ENCODE results near the gene SCGB1A1.

Gene SCGB1A1

DNA sequence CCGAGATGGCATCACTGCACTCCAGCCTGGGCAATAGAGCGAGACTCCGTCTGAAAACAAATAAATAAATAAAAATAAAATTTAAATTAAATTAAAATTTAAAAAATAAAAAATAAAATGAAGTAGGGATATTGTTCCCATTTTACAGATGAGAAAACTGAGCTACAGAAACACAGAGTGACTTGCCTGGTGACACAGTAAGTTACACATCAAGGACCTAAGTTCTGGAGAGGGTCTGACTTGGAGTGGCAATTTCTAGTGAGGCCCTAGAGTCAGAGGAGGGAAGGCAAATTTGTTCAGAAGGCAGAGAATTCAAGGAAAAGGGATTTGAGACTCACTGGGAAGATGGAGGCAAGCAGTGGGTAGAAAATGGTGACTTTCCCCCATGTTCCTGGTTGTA, 2.0 kb downstream of the SCGB1A1 start:
- DNase-seq (ENCODE audit: low spot score), result no peak

DNA sequence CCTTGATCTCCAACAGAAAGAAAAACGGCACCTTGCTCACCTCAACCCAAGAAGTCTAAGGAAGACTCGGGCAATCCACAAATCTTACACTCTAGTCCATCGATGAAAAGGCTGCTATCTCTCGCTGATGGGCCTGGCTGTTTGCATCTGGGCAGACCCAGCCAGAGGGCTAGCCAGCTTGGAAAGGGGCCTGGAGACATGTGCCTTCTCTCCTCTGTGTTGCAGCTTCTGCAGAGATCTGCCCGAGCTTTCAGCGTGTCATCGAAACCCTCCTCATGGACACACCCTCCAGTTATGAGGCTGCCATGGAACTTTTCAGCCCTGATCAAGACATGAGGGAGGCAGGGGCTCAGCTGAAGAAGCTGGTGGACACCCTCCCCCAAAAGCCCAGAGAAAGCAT, 3.2 kb downstream of the SCGB1A1 start:
- no peak for DNase-seq (ENCODE audit: low spot score)

DNA sequence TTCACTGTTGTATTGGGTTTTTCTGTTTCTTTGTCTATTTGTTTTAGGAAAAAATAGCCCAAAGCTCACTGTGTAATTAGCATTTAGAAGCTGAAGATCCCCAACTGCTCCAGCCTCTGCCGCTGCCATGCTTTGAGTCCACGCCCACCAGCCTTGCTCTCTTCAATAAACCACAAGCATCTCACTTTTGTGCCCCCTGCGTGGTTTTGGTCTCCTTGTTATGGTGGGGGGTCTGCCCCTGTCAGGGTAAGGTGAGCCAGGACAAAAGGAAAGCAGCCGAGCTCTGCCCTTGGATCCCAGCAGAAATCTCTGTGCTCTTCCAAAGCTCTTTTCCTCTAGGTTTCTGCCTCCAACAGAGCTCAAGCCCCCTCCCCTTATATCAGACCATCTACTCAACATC, 4.2 kb downstream of the SCGB1A1 start:
- no peak for DNase-seq (ENCODE audit: low spot score)

DNA sequence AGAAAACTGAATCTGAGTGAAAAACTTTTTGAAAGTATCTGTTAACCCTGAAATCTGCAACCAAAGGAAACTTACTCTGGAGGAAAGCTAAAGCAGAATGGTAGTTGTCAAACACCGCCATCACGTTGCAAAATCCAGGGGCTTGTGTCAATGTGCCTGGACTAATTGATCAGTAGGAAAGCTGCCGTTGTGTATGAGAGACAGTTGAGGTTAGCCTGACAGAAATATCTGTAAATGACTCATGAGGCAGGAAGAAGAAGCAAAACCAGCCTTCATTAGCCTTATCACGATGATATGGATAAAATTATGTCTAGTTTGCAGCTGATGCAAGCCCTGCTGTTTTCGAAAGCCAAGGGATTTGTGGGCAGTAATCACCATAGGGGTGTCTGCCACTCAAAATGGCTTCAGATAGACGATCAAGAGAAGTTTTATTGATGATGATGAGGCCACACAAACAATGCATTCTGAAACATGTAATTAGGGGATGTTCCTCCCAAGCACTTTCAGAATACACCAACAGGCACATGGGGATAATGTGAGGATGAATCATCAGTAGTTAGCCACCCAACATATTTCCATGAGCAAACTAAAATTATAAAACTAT, 8.9 kb downstream of the SCGB1A1 start:
- DNase-seq (ENCODE audit: low spot score), result peak; percentile 37

DNA sequence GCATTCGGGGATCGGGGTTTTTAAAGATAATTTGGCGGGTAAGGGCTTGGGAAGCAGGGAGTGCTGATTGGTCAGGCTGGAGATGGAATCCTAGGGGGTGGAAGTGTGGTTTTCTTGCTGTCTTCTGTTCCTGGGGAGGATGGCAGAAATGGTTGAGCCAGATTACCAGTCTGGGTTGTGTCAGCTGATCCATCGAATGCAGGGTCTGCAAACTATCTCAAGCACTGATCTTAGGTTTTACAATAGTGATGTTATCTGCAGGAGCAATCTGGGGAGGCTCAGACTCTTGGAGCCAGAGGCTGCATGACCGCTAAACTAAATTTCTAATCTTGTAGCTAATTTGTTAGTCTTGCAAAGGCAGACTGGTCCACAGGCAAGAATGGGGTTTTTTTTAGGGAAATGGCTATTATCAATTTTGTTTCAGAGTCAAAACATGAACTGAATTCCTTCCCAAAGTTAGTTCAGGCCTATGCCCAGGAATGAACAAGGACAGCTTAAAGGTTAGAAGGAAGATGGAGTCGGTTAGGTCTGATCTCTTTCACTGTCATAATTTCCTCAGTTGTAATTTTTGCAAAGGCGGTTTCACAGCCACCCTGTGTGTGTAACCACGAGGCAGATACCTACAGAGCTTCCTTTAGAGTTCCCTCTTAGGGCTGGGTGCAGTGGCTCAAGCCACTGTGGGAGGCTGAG, 10.2 kb downstream of the SCGB1A1 start:
- DNase-seq (ENCODE audit: low spot score), result peak; percentile 91

DNA sequence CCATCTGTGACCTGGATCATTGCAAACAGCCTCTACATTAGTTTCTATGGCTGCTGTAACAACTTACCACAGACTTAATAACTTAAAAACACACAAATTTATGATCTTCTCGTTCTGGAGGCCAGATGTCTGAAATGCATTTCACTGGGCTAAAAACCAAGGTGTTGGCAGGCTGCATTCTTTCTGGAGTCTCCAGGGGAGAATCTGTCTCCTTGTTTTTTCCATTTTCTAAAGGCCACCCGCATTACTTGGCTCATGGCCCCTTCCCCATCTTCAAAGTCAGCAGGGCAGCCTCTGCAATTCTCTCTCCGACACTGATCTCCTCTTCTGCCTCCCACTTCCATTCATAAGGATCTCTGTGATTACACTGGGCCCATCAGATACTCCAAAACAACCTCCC, 11.6 kb downstream of the SCGB1A1 start:
- no peak for DNase-seq (ENCODE audit: low spot score)

DNA sequence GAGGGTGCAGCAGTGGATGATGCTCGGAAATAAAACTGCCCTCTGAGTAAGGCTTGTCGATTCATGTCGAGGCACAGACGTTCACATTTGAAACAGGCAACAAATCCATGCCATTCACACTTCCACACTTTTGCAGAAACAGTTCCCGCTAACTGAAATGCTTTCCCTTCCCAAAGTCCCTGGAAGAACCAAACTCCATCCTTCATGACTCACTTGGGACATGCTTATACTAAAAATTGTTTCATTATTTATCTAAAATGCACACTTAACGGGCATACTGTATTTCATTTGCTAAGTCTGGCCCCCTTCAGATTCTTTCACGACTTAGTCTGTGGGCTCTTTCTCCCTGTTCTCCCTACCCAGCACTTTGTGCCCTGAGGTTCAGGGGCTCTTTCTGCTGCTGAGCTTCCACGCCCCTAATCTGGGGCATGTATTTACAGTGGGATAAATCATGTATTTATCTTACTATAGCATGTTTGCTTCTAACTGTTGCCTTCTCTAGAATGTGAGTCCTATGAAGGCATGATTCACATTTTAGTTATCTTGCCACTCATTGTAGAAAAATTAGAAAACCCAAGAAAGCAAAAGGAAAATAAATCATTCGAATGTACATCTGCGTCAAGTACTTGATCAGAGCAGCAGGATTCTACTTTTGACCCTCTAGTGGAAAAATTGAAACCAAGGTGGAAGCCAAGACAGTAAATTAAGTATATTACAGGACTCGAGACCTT, 12.5 kb downstream of the SCGB1A1 start:
- no peak for DNase-seq (ENCODE audit: low spot score)

DNA sequence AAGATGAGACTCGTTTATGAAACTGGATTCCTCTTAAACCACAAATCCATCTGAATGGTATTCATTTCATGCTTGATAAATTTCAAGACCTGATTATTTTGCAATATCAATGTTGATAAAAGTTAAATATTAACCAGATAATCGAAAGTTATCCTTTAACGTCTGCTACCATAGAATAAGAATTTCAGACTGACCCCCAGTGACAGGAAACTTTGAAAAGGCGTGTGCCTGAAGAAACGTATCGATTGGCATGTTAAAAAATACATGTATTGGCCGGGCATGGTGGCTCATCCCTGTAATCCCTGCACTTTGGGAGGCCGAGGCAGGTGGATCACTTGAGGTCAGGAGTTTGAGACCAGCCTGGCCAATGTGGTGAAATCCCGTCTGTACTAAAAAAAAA, 13.9 kb downstream of the SCGB1A1 start:
- no peak for DNase-seq (ENCODE audit: low spot score)

DNA sequence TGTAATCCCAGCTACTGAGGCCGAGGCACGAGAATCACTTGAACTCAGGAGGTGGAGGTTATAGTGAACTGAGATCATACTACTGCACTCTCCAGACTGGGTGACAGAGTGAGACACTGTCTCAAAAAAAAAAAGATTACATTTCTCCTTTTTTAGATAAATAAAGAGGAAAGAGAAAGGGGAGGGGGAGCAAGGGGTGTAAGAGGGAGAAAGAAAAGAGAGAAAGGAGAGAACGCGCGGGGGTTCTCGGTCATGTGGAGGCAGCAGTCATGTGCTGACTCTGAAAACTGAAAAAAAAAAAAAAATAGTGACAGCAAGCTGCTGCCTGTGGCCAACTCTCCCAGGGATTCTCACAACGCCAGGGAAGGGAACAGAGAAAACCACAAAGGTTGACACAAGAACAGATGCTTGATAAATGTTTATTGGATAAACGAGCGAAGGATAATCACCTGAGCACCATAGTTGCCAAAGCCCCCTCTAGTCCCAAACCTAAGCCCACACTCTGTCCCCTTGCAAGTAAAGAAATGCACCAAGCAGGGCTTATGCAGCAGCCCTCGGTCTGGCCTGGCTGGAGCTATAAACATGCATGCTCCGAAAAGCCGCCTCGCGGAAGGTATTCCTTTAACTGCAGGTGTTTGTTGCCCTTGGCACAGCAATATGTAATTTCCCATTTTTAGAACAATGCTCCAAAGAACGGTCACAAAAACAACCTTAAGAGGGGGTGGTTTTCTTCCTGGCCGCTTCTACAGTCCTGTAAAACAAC, 14.5 kb downstream of the SCGB1A1 start:
- DNase-seq (ENCODE audit: low spot score), result no peak

DNA sequence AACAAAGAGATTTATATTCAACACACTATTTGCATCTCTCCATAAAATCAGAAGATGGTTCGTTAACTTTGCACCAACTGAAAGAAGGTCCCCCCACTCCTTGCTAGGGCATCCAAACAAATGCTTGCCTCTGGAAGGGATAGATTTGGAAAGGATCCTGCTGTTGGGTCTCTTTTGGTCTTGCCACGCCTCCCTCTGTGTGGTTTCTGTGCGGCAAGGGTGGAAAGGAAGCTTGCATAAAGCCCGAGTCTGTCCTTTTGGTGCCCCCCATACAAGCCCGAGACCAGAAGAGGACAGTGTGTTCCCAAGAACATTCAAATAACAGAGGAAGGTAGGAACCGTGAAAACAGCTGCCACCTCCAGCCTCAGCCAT, 15.1 kb downstream of the SCGB1A1 start:
- DNase-seq (ENCODE audit: low spot score), result no peak

DNA sequence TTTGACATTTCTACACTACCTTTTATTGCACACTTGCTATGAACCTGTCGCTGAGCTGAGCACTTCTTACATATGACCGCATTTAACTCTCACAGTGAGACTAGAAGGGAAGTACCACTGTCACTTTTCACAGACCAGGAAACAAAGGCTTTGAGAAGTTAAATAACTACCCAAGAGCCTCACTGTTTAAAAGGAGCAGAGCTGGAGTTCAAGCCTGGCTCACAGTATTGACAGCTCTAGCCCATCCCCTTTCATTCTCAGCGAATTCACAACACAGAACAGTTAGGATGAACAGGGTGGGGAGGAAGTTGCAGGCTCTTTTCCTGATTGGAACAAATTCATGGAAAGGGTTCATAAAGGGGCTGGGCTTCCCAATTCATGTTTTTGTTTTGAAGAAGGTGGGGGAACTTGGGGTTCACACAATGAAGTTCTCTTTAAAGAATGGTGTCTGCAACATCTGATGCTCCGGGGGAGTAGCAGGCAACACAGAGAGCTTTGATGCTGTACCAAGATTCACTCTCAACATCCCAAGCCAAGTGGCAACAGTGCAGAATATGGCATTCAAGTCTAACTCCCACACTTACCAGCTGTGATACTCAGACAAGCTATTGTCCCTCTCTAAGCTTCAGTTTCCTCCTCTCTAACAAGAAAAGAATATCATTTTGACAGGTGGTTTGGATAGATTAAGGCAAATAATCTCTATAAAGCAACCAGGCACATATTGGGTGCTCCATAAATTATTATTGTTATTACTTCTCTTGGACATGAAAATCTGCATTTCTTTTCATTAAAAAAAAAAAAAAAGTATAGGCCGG, 17.2 kb downstream of the SCGB1A1 start:
- DNase-seq (ENCODE audit: low spot score), result no peak

DNA sequence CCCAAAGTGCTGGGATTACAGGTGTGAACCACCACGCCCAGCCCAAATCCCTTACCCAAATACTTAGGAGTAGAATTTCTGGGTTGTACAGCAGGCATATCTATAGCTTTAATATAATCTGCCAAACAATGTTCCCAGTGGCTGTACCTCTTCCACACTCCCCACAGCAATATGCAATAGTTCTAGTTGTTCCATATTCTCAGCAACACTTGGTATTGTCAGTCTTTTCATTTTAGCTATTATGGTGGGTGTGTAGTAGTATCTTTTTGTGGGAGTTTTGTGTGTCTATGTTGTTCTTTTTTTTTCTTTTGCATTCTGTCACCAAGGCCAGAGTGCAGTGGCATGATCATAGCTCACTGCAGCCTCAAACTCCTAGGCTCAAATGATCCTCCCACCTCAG, 18.8 kb downstream of the SCGB1A1 start:
- no peak for DNase-seq (ENCODE audit: low spot score)

DNA sequence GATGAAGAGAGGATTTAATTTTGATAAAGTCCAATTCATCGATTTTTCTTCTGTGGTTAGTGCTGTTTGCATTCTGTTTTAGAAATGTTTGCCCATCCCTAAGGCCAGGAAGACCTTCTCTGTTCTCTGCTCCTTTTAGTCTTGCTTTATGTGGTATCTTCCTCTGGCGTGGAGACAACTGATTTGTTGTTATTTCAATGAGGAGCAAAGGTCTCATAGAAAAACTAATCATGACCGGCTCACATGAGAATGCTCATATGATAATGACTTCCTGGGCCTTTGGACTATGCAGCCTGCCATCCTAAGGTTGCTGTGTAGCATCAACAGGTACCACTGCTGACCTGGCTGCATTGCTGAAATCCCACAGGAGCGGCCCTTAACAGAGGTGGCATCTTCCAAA, 19.8 kb downstream of the SCGB1A1 start:
- DNase-seq (ENCODE audit: low spot score), result no peak

DNA sequence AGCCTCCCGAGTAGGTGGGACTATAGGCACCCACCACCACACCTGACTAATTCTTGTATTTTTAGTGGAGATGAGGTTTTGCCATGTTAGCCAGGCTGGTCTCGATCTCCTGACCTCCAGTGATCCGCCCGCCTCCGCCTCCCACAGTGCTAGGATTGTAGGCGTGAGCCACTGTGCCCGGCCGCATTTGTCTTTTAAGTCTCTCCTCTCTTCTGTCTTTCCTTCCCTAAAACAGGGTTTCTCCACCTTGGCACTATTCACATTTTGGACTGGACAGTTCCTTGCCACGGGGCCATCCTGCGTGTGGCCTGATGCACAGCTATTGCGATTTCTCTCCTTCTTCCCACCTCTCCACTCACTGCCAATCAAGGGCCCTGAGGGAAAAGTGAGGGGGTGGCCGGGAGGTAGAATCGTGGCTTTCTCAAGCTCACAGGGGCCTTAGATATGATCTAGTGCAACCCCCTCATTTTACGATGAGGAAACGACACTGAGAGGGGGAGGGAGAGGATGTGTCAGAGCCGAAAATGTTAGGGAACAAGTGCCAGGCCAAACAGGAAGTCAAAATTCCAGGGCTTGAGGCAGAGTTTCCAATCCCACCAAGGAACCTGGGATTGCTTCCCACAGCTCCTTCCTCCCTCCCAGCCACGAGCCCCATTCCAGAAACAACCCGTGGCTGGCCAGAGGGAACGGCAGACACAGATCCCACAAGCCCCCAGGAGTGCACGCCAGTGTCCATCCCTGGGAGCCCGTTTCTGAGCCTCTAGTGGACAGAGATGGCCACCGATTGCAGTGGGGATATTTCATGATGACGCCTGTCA, 21.2 kb downstream of the SCGB1A1 start:
- DNase-seq (ENCODE audit: low spot score), result no peak

DNA sequence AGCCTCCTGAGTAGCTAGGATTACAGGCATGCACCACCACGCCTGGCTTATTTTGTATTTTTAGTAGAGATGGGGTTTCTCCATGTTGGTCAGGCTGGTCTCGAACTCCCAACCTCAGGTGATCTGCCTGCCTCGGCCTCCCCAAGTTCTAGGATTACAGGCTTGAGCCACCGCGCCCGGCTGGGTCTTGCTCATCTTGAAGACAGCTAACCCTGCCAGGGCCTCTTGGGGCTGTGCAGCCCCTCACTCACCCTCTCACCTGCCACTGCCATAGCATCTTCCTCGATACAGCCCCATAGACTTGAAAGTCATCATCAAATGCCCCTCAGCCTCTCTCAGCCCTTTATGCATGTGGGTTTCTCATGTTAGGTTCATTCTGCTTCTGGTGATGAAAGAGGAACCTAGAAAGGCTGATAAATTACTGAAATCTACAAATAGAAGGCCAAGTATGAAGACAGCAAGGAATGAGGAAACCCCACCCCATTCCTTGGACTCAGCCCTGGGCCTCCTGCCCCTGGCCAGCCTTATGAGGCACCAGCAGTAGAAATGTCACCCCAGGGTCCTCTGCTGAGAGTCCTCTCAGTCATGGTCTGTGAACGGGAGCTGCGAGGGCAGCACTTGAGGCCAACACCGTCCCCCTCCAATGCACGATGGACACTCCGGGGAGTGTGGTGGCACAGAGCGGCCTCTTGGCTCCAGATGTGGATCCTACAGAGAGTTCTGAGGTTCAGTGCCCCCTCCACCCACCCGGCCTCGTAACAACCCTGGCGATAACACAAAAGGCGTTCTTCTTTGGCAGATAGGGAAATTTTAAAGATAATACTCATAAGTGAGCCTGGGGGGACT, 24.8 kb downstream of the SCGB1A1 start:
- no peak for DNase-seq (ENCODE audit: low spot score)

DNA sequence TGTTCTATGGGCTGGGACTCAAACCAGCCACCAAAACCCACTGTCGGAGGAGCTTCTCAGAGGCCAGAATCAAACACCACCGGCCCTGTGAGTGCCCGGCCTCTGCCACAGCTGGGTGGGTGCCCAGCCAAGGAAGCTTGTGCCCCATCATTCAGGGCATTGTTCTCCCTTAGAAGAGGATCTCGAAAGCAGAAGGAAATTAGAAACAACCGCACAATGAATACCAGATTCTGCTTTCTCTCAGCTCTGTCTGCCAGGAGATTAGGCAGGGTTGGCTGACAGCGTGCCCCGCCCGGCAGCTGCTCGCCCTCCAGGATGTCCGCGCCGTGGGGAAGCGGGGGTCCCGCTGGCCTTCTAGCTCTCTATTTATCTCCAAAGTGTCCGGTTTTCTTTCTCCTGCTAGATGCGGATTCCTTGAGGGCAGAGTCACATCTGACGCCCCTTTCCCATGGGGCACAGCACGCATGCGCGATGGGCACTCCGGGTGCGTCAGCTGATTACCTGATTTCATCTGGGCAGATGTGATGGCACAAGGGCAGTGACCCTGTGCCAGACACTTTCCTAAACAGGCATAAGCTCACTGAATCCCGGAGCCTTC, 25.5 kb downstream of the SCGB1A1 start:
- DNase-seq (ENCODE audit: low spot score), result peak; percentile 68

DNA sequence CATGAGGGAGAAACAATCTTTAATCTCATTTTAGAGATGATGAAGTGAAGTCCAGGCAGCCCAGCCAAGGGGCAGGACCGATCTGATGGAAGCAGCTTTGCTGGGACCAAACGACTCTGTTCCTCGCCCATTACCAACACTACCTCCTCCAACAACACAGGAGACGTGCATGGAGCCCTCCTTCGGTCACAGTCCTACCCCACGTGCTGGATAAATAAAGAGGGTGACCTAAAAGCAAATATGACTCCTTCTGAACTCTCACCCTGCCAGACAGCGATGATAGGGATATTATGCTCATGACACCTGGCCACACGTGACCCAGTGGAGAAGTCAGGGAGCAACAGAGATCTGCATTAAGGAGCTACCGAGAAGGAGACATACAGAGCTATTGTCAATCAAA, 26.0 kb downstream of the SCGB1A1 start:
- DNase-seq (ENCODE audit: low spot score), result no peak

DNA sequence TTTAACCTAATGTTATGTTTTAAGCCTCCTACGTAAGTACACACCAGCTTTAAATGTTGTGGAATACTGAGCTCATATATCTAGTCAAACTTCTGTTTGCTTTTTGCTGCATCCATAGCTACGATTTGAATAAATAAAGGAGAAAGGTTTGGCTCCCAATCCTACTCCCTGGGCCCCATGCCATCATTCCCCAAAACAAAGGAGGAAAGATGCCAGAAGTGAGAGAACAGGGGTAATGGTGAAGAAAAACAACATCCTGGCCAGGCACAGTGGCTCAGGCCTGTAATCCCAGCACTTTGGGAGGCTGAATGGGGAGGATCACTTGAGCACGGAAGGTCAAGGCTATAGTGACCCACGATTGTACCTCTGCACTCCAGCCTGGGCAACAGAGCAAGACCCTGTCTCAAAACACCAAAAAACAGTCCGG, 26.5 kb downstream of the SCGB1A1 start:
- no peak for DNase-seq (ENCODE audit: low spot score)

DNA sequence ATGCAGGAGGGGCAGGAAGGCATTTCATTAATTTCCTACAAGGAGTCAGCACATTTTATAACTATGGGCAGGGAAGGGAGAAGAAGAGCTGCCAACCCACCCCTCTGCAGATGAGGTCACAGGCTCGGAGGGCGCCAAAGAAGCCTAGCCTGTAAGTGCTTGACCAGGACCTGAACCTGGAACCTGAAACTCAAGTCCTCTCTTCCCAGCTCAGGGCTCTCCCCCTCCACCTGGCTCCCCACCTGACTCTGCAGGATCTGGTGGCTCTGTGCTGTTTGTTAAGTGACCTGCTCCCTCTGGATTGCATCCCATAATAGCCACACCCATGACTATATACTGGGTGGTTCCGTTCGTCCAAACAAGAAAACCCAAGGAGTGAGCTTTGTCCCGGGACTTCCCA, 27.3 kb downstream of the SCGB1A1 start:
- no peak for DNase-seq (ENCODE audit: low spot score)
